GM23338 (cell line): ENCODE measurements around the gene CACNA2D4.

Experiments
- CREB1 ChIP-seq: fragments of 250-450 bp; sonication (Bioruptor Pico); IDR thresholded peaks from 2 replicates; pipeline ENCODE4 v1.5.0; 2020; ENCODE audit warnings: low read depth, mild to moderate bottlenecking, moderate library complexity
- EZH2 ChIP-seq: fragments of 200-600 bp; sonication (generic); IDR thresholded peaks from one replicate; pipeline ENCODE4 v1.8.0; 2017; ENCODE audit warnings: antibody characterized with exemption, mild to moderate bottlenecking, low read depth; ENCODE audit not compliant: unreplicated experiment
- EZH2phosphoT487 ChIP-seq: fragments of 200-600 bp; sonication (generic); IDR thresholded peaks from one replicate; pipeline ENCODE4 v1.8.1; 2018; ENCODE audit warnings: antibody characterized with exemption; ENCODE audit not compliant: unreplicated experiment
- JUNB ChIP-seq: IDR thresholded peaks from one replicate; pipeline ENCODE4 v1.6.1; 2016; ENCODE audit warnings: antibody characterized with exemption; ENCODE audit not compliant: unreplicated experiment
- NANOG ChIP-seq: IDR thresholded peaks from 2 replicates; pipeline ENCODE4 v1.6.1; 2016; ENCODE audit warnings: antibody characterized with exemption, borderline replicate concordance
- POLR2AphosphoS5 ChIP-seq: IDR thresholded peaks from 2 replicates; pipeline ENCODE4 v1.6.1; 2016; ENCODE audit warnings: antibody characterized with exemption, low read depth
- ZNF331 ChIP-seq: fragments of 250-450 bp; sonication (Bioruptor Pico); IDR thresholded peaks from 2 replicates; pipeline ENCODE4 v1.5.0; 2020; ENCODE audit warnings: low read depth, mild to moderate bottlenecking, moderate library complexity
- TF ChIP-seq, protein P1 (sequence below), 2 experiments: fragments of 200-600 bp in 1 of 2; sonication (generic) in 1 of 2; conservative IDR thresholded peaks; 2 replicates each; pipeline versions ENCODE4 v1.5.1 to v1.6.1; 2016 to 2017; ENCODE audit warnings: antibody characterized with exemption in 2 of 2, low read depth in 2 of 2, mild to moderate bottlenecking in 2 of 2, moderate library complexity in 1 of 2
- TF ChIP-seq, protein P2 (sequence below): IDR thresholded peaks from one replicate; pipeline ENCODE4 v1.6.1; 2018; ENCODE audit warnings: antibody characterized with exemption; ENCODE audit not compliant: unreplicated experiment
- TF ChIP-seq, protein P3 (sequence below): IDR thresholded peaks from 2 replicates; pipeline ENCODE4 v1.6.1; 2016; ENCODE audit warnings: antibody characterized with exemption
- TF ChIP-seq, protein P4 (sequence below): fragments of 250-450 bp; sonication (Bioruptor Pico); IDR thresholded peaks from 2 replicates; pipeline ENCODE4 v1.5.0; 2020; ENCODE audit warnings: mild to moderate bottlenecking, moderate library complexity

DNA sequence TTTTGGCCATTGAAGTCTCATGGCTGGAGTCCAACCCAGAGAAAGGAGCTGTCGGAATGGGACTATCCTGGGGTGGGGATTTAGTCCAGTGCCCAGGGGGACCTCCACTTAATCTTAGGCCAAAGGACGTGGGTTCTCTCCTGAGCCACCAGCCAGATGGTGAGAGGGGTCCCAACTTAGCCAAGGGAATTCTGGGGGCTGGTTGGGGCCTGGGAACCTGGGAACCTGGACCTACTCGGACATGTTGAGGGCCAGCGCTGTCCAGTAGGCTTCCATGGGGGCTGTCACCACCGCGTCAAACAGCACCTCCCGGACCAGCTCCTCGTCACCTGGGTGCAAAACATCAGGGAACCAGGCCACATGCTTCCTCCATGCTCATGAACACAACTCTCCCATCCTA, 64.7 kb downstream of the CACNA2D4 start:
- TF ChIP-seq, protein P1, sequence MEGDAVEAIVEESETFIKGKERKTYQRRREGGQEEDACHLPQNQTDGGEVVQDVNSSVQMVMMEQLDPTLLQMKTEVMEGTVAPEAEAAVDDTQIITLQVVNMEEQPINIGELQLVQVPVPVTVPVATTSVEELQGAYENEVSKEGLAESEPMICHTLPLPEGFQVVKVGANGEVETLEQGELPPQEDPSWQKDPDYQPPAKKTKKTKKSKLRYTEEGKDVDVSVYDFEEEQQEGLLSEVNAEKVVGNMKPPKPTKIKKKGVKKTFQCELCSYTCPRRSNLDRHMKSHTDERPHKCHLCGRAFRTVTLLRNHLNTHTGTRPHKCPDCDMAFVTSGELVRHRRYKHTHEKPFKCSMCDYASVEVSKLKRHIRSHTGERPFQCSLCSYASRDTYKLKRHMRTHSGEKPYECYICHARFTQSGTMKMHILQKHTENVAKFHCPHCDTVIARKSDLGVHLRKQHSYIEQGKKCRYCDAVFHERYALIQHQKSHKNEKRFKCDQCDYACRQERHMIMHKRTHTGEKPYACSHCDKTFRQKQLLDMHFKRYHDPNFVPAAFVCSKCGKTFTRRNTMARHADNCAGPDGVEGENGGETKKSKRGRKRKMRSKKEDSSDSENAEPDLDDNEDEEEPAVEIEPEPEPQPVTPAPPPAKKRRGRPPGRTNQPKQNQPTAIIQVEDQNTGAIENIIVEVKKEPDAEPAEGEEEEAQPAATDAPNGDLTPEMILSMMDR (conservative IDR thresholded peaks at IDR 0.05; ENCODE audit: low read depth in 2 of 2): no peak
- no peak for TF ChIP-seq EZH2
- no peak for TF ChIP-seq CREB1 (CRISPR knock-in tag)
- TF ChIP-seq, protein P2, sequence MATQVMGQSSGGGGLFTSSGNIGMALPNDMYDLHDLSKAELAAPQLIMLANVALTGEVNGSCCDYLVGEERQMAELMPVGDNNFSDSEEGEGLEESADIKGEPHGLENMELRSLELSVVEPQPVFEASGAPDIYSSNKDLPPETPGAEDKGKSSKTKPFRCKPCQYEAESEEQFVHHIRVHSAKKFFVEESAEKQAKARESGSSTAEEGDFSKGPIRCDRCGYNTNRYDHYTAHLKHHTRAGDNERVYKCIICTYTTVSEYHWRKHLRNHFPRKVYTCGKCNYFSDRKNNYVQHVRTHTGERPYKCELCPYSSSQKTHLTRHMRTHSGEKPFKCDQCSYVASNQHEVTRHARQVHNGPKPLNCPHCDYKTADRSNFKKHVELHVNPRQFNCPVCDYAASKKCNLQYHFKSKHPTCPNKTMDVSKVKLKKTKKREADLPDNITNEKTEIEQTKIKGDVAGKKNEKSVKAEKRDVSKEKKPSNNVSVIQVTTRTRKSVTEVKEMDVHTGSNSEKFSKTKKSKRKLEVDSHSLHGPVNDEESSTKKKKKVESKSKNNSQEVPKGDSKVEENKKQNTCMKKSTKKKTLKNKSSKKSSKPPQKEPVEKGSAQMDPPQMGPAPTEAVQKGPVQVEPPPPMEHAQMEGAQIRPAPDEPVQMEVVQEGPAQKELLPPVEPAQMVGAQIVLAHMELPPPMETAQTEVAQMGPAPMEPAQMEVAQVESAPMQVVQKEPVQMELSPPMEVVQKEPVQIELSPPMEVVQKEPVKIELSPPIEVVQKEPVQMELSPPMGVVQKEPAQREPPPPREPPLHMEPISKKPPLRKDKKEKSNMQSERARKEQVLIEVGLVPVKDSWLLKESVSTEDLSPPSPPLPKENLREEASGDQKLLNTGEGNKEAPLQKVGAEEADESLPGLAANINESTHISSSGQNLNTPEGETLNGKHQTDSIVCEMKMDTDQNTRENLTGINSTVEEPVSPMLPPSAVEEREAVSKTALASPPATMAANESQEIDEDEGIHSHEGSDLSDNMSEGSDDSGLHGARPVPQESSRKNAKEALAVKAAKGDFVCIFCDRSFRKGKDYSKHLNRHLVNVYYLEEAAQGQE: no peak
- TF ChIP-seq, protein P3, sequence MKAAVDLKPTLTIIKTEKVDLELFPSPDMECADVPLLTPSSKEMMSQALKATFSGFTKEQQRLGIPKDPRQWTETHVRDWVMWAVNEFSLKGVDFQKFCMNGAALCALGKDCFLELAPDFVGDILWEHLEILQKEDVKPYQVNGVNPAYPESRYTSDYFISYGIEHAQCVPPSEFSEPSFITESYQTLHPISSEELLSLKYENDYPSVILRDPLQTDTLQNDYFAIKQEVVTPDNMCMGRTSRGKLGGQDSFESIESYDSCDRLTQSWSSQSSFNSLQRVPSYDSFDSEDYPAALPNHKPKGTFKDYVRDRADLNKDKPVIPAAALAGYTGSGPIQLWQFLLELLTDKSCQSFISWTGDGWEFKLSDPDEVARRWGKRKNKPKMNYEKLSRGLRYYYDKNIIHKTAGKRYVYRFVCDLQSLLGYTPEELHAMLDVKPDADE: no peak
- TF ChIP-seq ZNF331: no peak
- TF ChIP-seq POLR2AphosphoS5: no peak
- TF ChIP-seq EZH2phosphoT487: no peak
- no peak for TF ChIP-seq NANOG
- no peak for TF ChIP-seq JUNB
- TF ChIP-seq, protein P4, sequence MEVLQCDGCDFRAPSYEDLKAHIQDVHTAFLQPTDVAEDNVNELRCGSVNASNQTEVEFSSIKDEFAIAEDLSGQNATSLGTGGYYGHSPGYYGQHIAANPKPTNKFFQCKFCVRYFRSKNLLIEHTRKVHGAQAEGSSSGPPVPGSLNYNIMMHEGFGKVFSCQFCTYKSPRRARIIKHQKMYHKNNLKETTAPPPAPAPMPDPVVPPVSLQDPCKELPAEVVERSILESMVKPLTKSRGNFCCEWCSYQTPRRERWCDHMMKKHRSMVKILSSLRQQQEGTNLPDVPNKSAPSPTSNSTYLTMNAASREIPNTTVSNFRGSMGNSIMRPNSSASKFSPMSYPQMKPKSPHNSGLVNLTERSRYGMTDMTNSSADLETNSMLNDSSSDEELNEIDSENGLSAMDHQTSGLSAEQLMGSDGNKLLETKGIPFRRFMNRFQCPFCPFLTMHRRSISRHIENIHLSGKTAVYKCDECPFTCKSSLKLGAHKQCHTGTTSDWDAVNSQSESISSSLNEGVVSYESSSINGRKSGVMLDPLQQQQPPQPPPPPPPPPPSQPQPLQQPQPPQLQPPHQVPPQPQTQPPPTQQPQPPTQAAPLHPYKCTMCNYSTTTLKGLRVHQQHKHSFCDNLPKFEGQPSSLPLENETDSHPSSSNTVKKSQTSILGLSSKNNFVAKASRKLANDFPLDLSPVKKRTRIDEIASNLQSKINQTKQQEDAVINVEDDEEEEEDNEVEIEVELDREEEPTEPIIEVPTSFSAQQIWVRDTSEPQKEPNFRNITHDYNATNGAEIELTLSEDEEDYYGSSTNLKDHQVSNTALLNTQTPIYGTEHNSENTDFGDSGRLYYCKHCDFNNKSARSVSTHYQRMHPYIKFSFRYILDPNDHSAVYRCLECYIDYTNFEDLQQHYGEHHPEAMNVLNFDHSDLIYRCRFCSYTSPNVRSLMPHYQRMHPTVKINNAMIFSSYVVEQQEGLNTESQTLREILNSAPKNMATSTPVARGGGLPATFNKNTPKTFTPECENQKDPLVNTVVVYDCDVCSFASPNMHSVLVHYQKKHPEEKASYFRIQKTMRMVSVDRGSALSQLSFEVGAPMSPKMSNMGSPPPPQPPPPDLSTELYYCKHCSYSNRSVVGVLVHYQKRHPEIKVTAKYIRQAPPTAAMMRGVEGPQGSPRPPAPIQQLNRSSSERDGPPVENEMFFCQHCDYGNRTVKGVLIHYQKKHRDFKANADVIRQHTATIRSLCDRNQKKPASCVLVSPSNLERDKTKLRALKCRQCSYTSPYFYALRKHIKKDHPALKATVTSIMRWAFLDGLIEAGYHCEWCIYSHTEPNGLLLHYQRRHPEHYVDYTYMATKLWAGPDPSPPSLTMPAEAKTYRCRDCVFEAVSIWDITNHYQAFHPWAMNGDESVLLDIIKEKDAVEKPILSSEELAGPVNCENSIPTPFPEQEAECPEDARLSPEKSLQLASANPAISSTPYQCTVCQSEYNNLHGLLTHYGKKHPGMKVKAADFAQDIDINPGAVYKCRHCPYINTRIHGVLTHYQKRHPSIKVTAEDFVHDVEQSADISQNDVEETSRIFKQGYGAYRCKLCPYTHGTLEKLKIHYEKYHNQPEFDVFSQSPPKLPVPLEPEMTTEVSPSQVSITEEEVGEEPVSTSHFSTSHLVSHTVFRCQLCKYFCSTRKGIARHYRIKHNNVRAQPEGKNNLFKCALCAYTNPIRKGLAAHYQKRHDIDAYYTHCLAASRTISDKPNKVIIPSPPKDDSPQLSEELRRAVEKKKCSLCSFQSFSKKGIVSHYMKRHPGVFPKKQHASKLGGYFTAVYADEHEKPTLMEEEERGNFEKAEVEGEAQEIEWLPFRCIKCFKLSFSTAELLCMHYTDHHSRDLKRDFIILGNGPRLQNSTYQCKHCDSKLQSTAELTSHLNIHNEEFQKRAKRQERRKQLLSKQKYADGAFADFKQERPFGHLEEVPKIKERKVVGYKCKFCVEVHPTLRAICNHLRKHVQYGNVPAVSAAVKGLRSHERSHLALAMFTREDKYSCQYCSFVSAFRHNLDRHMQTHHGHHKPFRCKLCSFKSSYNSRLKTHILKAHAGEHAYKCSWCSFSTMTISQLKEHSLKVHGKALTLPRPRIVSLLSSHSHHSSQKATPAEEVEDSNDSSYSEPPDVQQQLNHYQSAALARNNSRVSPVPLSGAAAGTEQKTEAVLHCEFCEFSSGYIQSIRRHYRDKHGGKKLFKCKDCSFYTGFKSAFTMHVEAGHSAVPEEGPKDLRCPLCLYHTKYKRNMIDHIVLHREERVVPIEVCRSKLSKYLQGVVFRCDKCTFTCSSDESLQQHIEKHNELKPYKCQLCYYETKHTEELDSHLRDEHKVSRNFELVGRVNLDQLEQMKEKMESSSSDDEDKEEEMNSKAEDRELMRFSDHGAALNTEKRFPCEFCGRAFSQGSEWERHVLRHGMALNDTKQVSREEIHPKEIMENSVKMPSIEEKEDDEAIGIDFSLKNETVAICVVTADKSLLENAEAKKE: no peak
